Stimulated activated CD4-positive, alpha-beta T cell treated with anti-CD3 and anti-CD28 coated beads, Interleukin-2, amount 100 ng/mL, for 4 hours (primary cell): ENCODE measurements around the gene AMACR.
A peak's percentile ranks its signal among the peaks of the same experiment; 100 is the strongest.

Source experiments
- DNase-seq: peaks from one replicate; pipeline ENCODE4 v3.0.0-alpha.2; 2020; ENCODE audit warnings: low read depth

The AMACR gene

GRCh38 chr5:34005681-34006080 lies 2.2 kb downstream of the AMACR start:
- DNase-seq: no peak

GRCh38 chr5:34005211-34005610 lies 2.6 kb downstream of the AMACR start:
- DNase-seq: no peak

- no peak for DNase-seq
Measured at GRCh38 chr5:34003941-34004340, 3.9 kb downstream of the AMACR start.

- no peak for DNase-seq
Measured at GRCh38 chr5:34002629-34003328, 5.1 kb downstream of the AMACR start.

GRCh38 chr5:34001241-34001841 lies 6.5 kb downstream of the AMACR start:
- no peak for DNase-seq

GRCh38 chr5:33999978-34000377 lies 7.9 kb downstream of the AMACR start:
- no peak for DNase-seq

- peak; percentile 9 for DNase-seq
Measured at GRCh38 chr5:33997331-33997983, 10.4 kb downstream of the AMACR start.

GRCh38 chr5:33995865-33996264 lies 12.0 kb downstream of the AMACR start:
- DNase-seq: no peak

- no peak for DNase-seq
Measured at GRCh38 chr5:33994845-33995244, 13.0 kb downstream of the AMACR start.

- no peak for DNase-seq
Measured at GRCh38 chr5:33992864-33993263, 15.0 kb downstream of the AMACR start.

- no peak for DNase-seq
Measured at GRCh38 chr5:33985447-33985846, 22.4 kb downstream of the AMACR start.

- DNase-seq: no peak
Measured at GRCh38 chr5:33984671-33985124, 23.2 kb downstream of the AMACR start, which contains the start of gene SLC45A2. Gene SLC45A2, minus strand, starts transcription at chr5:33984693. Its CDS starts 110 bp downstream, at chr5:33984583.

GRCh38 chr5:33984178-33984577 lies 23.7 kb downstream of the AMACR start:
- no peak for DNase-seq

GRCh38 chr5:33981408-33982162 lies 26.3 kb downstream of the AMACR start:
- no peak for DNase-seq

GRCh38 chr5:33980030-33980429 lies 27.8 kb downstream of the AMACR start:
- no peak for DNase-seq

GRCh38 chr5:33978306-33978705 lies 29.5 kb downstream of the AMACR start:
- DNase-seq: no peak

GRCh38 chr5:33976307-33976706 lies 31.5 kb downstream of the AMACR start:
- no peak for DNase-seq

- no peak for DNase-seq
Measured at GRCh38 chr5:33975852-33976251, 32.0 kb downstream of the AMACR start.

GRCh38 chr5:33973271-33973670 lies 34.6 kb downstream of the AMACR start:
- no peak for DNase-seq

GRCh38 chr5:33969572-33970452 lies 38.0 kb downstream of the AMACR start:
- DNase-seq: no peak

GRCh38 chr5:33968211-33969005 lies 39.4 kb downstream of the AMACR start:
- DNase-seq: no peak
